Ramos (cell line): ENCODE measurements around the gene CCNY.

ENCODE experiments used
- in situ Hi-C: fragments of 300-500 bp; cut with MboI; formaldehyde crosslinking; loops from one replicate; pipeline ENCODE4 v1.14.3; 2022; ENCODE audit warnings: low sequenced_read_pairs; ENCODE audit not compliant: unreplicated experiment

The CCNY gene

GRCh38 chr10:35607475-35608327 is 271.4 kb downstream of the CCNY start:
- in situ Hi-C loops, result no loop called here

GRCh38 chr10:35608328-35608672 is 272.0 kb downstream of the CCNY start:
- in situ Hi-C loops, result no loop called here

DNA sequence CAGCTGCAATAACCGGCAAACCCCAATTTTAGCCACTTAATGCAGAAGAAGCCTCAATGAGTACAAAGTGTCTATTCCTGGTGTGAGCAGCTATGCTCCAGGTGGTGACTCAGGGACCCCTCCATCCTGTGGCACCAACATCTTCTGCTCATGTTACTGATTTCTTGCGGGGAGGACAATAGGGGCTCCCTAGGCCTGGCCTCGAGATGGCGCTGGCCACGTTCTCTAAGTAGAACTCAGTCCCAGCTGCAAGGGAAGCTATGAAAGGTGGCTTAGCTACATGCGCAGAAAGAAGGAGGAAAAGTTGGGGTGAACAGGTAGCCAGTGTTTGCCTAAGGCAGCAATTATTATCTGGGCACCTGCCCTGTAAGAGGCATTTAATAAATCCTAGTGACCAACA is 275.4 kb downstream of the CCNY start:
- in situ Hi-C loops, result no loop called here

DNA sequence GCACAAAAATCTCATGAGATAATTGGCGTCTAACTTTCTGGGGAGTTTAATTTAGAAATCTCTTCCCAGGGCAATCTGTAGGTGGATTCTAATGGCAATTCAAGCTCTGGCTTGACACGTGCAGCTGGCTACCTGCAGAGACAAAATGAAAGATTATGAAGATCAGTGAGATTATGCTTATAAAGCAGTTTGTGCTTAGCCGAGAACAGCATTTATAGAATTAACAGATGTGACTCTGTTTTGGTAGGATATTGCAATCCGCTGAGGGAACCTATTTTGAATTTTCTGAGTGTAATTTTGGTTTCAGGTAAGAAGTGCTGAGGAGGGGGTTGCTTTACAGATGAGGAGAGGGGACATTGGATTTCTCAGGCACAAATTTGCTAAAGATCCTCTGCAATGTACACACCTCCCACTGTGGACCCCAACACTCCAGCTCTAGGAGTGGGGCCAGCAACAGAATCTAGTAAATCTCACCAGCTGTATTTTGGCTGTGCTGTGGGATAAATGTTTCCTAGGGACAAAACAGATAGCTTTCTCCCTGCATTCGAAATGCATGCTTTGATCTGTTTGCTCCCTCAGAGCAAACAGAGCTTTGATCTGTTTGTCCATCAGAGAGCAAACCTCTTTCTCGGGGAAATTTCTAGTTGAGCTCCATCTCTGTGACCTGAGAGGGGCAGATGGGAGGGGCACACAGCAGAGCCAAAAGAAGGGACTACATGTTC is 276.2 kb downstream of the CCNY start:
- in situ Hi-C loops, result no loop called here

GRCh38 chr10:35613107-35613440 is 276.8 kb downstream of the CCNY start:
- in situ Hi-C loops, result no loop called here

DNA sequence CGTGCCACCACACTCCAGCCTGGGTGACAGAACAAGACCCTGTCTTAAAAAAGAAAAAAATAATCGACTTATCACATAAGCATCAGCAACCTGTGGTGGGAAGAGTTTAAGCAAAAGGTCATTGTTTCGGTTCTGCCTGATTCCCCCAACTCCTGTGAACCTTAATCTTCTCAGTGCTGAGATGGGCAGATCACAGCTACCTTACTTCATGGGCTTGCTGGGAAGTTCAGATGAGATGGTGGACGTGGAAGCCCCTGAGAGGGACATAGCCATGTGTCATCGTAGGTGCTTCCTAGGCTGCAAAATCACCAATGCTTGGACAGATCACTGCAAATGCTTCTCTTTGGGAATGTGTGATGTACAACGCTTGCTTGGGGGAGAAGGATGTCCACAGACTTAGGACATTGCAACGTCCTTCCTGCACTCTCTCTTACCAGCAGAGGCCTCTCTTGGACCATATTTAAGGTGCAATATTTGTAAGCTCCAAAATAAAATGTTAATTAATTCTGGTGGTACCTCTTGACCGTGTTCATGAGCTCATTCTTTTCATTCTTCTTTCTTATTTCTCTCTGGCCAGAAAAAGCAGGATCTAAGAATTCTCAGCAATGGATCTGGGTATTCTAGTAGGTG is 277.4 kb downstream of the CCNY start:
- in situ Hi-C loops, result no loop called here

DNA sequence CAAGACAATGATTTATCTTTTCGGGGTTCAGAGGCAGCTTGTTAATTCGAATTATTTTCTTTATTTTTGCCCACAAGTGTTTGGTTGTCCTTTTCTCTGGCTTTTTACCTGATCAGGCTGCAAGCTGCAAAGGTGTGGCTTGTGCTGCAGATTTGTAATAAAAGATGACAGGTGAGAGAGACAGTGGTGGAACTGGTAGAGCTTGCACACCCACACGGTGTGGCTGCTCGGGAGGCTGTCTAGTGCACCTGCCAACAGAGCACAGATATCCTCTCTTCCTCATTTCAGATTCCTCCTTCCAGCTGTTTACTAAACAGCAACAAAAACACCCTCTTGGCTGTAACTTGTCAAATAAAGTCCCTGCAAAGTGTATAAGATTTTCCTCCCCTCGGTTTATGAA is 278.0 kb downstream of the CCNY start:
- in situ Hi-C loops, result no loop called here
